Measurements from ENCODE around the gene ZSCAN1.
A peak's percentile ranks its signal among the peaks of the same experiment; 100 is the strongest.

ZSCAN1 gene

GRCh38 chr19:58084596-58085347, 50.9 kb downstream of the ZSCAN1 start:
- no peak for DNase-seq (ENCODE audit: low read depth)

GRCh38 chr19:58085348-58085875, 51.6 kb downstream of the ZSCAN1 start:
- no peak for DNase-seq (ENCODE audit: low read depth)

GRCh38 chr19:58086825-58087710, 53.2 kb downstream of the ZSCAN1 start:
- no peak for DNase-seq (ENCODE audit: low read depth)

GRCh38 chr19:58088521-58089052, 54.8 kb downstream of the ZSCAN1 start:
- no peak for DNase-seq (ENCODE audit: low read depth)

GRCh38 chr19:58089846-58090245, 56.0 kb downstream of the ZSCAN1 start:
- no peak for DNase-seq (ENCODE audit: low read depth)

- DNase-seq (ENCODE audit: low read depth): no peak
Observed at GRCh38 chr19:58091251-58091995, 57.6 kb downstream of the ZSCAN1 start.

GRCh38 chr19:58093071-58093470, 59.2 kb downstream of the ZSCAN1 start:
- no peak for DNase-seq (ENCODE audit: low read depth)

- no peak for DNase-seq (ENCODE audit: low read depth)
Observed at GRCh38 chr19:58095328-58095727, 61.5 kb downstream of the ZSCAN1 start.

- no peak for DNase-seq (ENCODE audit: low read depth)
Observed at GRCh38 chr19:58096884-58097283, 63.1 kb downstream of the ZSCAN1 start.

GRCh38 chr19:58097349-58097748, 63.5 kb downstream of the ZSCAN1 start:
- no peak for DNase-seq (ENCODE audit: low read depth)

GRCh38 chr19:58097781-58098681, 64.2 kb downstream of the ZSCAN1 start, which contains the start of gene ZSCAN18:
Gene ZSCAN18, minus strand, starts transcription at chr19:58098231. Its CDS starts 7,964 bp downstream, at chr19:58090267.
- DNase-seq (ENCODE audit: low read depth): peak; percentile 81

GRCh38 chr19:58098682-58098998, 64.8 kb downstream of the ZSCAN1 start:
- DNase-seq (ENCODE audit: low read depth): no peak
